Measurements from ENCODE around the gene LOXHD1.

The LOXHD1 gene

DNA sequence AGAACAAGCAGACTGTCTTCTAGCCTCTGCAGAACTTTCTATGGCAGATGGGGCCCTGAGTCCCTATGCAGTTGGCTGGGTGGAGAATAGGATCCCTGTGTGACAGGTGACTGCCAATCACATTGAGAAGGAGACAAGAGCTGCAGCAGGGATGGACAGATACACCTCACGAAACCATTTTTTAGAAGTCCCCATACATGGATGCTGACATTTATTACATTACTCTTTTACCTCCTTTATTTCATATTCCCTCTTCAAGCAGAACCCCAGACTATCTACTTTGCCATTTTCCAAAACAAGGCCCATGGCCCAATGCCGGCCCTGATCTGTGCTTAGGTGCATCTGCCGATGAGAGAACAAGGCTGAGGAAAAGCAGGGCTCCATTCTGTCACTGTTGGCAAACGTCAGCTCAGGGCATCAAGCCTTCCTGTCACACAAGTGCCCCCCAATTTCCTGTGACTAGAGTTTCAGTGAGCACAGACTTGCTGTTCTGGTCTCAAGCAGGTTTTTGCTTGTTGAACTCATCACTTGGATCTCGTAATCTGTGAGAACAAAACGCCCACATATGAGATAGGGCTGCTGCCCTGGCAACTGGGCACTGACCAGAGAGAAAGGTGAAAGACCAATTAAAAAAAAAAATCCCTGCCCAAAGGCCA, 35.8 kb downstream of the LOXHD1 start:
- no peak for DNase-seq (ENCODE audit: low spot score)
- no peak for TF ChIP-seq CTCF (IDR thresholded peaks at IDR 0.05; ENCODE audit: extremely low read depth, missing control alignments)

GRCh38 chr18:46619559-46619958, 37.5 kb downstream of the LOXHD1 start:
- TF ChIP-seq CTCF (IDR thresholded peaks at IDR 0.05; ENCODE audit: extremely low read depth, missing control alignments), result no peak
- no peak for DNase-seq (ENCODE audit: low spot score)

GRCh38 chr18:46615720-46616119, 41.3 kb downstream of the LOXHD1 start:
- DNase-seq (ENCODE audit: low spot score), result no peak
- TF ChIP-seq CTCF (IDR thresholded peaks at IDR 0.05; ENCODE audit: extremely low read depth, missing control alignments), result no peak

DNA sequence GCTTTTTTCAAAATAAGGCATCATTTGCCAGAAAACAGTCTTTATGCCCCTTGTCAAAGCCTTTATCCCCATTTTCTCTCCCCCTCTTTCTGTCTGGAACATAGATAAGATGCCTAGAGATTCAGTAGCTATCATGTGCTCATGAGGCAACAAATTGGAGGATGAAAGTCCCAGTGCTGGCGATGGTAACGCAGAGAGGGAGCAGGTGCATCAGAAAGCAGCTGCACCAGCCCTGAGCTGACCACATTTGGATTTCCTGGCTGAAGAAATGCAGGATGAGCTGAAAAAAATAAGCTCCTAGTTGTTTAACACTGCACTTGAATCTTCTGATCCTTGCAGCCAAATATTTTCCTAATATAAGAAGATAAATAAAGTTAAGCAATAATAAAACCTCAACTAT, 48.0 kb downstream of the LOXHD1 start:
- no peak for DNase-seq (ENCODE audit: low spot score)

GRCh38 chr18:46607926-46608325, 49.1 kb downstream of the LOXHD1 start:
- DNase-seq (ENCODE audit: low spot score), result no peak
- TF ChIP-seq CTCF (IDR thresholded peaks at IDR 0.05; ENCODE audit: extremely low read depth, missing control alignments), result no peak

More for the DNA sequence above, 48.0 kb downstream of the LOXHD1 start:
- no peak for TF ChIP-seq CTCF (IDR thresholded peaks at IDR 0.05; ENCODE audit: extremely low read depth, missing control alignments)

- DNase-seq (ENCODE audit: low spot score), result no peak
- TF ChIP-seq CTCF (IDR thresholded peaks at IDR 0.05; ENCODE audit: extremely low read depth, missing control alignments), result no peak
These were observed 55.7 kb downstream of the LOXHD1 start for GRCh38 chr18:46601141-46601805.

DNA sequence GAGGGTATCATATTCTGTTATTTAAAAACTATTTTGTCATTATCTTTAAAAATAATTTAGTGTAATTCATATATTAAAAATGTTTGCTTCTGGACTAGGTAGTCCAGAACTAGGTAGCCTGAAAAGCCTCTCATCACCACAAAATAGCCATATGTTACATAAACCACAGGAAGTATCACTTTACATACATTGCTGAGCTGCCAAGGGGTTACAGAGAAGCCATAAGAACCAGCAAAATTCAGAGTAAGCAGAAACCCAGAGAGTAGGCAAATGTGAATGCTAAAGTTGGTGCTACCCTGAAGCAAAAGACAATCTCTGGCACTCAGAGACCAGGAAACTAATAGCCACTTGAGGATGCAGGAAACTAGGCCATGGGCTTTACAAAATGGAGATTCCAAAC, 60.9 kb downstream of the LOXHD1 start:
- no peak for TF ChIP-seq CTCF (IDR thresholded peaks at IDR 0.05; ENCODE audit: extremely low read depth, missing control alignments)
- DNase-seq (ENCODE audit: low spot score), result no peak

Data from GM20000 (cell line).